HepG2 (cell line): ENCODE results near the gene UNC5A. TPM values are rescaled to one million over a fixed set of nuclear protein-coding genes. Genes with fewer than 3 reads are reported as not detected.

ENCODE experiments used
- ATAC-seq: fragments of 200-7000 bp; cut with Tn5 transposase; 3 replicates; pipeline ENCODE4 v1.9.1; 2020; ENCODE audit warnings: mild to moderate bottlenecking, moderate library complexity
- BruUV-seq: library from RNA; stranded (reverse); fragments of 400-500 nt; replicated peaks from 2 replicates; lab custom pipeline; 2021; lab: Mats Ljungman, UMichigan
- CTCF ChIA-PET: fragments of 300-600 bp; formaldehyde crosslinking; extraction: SDS; loops from one replicate; lab custom pipeline; 2021; ENCODE audit warnings: low total read pairs, inconsistent platforms, low intra/inter-chr PET ratio; lab: Yijun Ruan, JAX
- POLR2A ChIA-PET: fragments of 350-600 bp; sonication (Branson Sonifier 250); formaldehyde crosslinking; loops from one replicate; lab custom pipeline; 2020; ENCODE audit warnings: antibody characterized with exemption, inconsistent platforms; lab: Yijun Ruan, JAX
- DNase-seq: peaks from one replicate; pipeline ENCODE4 v3.0.0-alpha.2; 2015; ENCODE audit warnings: low spot score
- FAIRE-seq: peaks from 3 replicates; lab custom pipeline; 2011; peaks lifted over from hg19 to GRCh38; lab: Jason Lieb, UNC
- H2AFZ ChIP-seq: one replicate; pipeline ENCODE4 v1.6.1; 2011; ENCODE audit warnings: low read length, inconsistent platforms
- H3K27ac ChIP-seq: fragments of 300-600 bp; 3 replicates; pipeline ENCODE4 v1.8.0; 2011; ENCODE audit warnings: mixed run types, mild to moderate bottlenecking, mixed read lengths, low read length, inconsistent platforms; ENCODE audit not compliant: insufficient read depth; ENCODE audit errors: extremely low read length
- H3K27me3 ChIP-seq, 2 experiments: fragments of 200-600 bp in 1 of 2; 2 replicates in 1 of 2; 3 replicates in 1 of 2; pipeline versions ENCODE4 v1.6.0 to v1.8.0; 2011; ENCODE audit warnings: low read length in 2 of 2, mild to moderate bottlenecking in 2 of 2, moderate library complexity in 2 of 2, inconsistent platforms in 1 of 2; ENCODE audit not compliant: insufficient read depth in 2 of 2, control insufficient read depth in 1 of 2
- H3K36me3 ChIP-seq, 2 experiments: fragments of 200-600 bp in 1 of 2; replicated peaks in 1 of 2; 2 replicates in 1 of 2; 3 replicates in 1 of 2; pipeline versions ENCODE4 v1.5.1 to v1.8.0; 2011; ENCODE audit warnings: low read length in 2 of 2, inconsistent platforms in 1 of 2; ENCODE audit not compliant: insufficient read depth in 2 of 2, control insufficient read depth in 1 of 2
- H3K4me1 ChIP-seq: 2 replicates; pipeline ENCODE4 v1.5.1; 2012; ENCODE audit warnings: low read length, inconsistent platforms; ENCODE audit not compliant: insufficient read depth
- H3K4me2 ChIP-seq: 2 replicates; pipeline ENCODE4 v1.6.0; 2011; ENCODE audit warnings: low read depth, low read length, inconsistent platforms
- H3K4me3 ChIP-seq, 3 experiments: fragments of 200-600 bp in 1 of 3; sonication (generic), shearing (Covaris generic) in 1 of 3; replicated peaks in 1 of 3; 2 replicates each; pipeline ENCODE4 v1.5.1; 2011 to 2016; ENCODE audit warnings: low read length in 3 of 3, inconsistent platforms in 2 of 3, low read depth in 2 of 3, mild to moderate bottlenecking in 2 of 3, control low read depth in 1 of 3, mixed read lengths in 1 of 3; ENCODE audit not compliant: insufficient read depth in 1 of 3
- H3K79me2 ChIP-seq: one replicate; pipeline ENCODE4 v1.6.1; 2011; ENCODE audit warnings: low read length, inconsistent platforms; ENCODE audit not compliant: insufficient read depth
- H3K9ac ChIP-seq: 2 replicates; pipeline ENCODE4 v1.6.0; 2011; ENCODE audit warnings: mild to moderate bottlenecking, low read depth, low read length, inconsistent platforms; ENCODE audit not compliant: insufficient read depth
- H3K9me3 ChIP-seq: 2 replicates; pipeline ENCODE4 v1.5.1; 2012; ENCODE audit warnings: mild to moderate bottlenecking, low read length
- H4K20me1 ChIP-seq: 2 replicates; pipeline ENCODE4 v1.6.0; 2011; ENCODE audit warnings: inconsistent platforms, mild to moderate bottlenecking, low read length, moderate library complexity; ENCODE audit not compliant: insufficient read depth
- ATF5 ChIP-seq: sonication (generic); formaldehyde crosslinking; IDR thresholded peaks from 2 replicates; pipeline ENCODE4 v1.4.0; 2020; ENCODE audit warnings: mild to moderate bottlenecking, low read depth, missing genetic modification reagents
- CREM ChIP-seq, 2 experiments: sonication (generic) in 1 of 2; formaldehyde crosslinking in 1 of 2; IDR thresholded peaks; 2 replicates each; pipeline versions ENCODE4 v1.4.0 to v1.6.1; 2016 to 2020; ENCODE audit warnings: antibody characterized with exemption in 1 of 2, mild to moderate bottlenecking in 1 of 2, missing genetic modification reagents in 1 of 2
- DNMT1 ChIP-seq: sonication (generic); formaldehyde crosslinking; IDR thresholded peaks from 2 replicates; pipeline ENCODE4 v1.5.1; 2020; ENCODE audit warnings: mild to moderate bottlenecking, missing genetic modification reagents
- GATAD1 ChIP-seq: IDR thresholded peaks from 2 replicates; pipeline ENCODE4 v1.6.1; 2016; ENCODE audit warnings: missing genetic modification reagents, missing compliant biosample characterization
- MTA3 ChIP-seq: sonication (generic); formaldehyde crosslinking; IDR thresholded peaks from 2 replicates; pipeline ENCODE4 v1.4.0; 2020; ENCODE audit warnings: missing genetic modification reagents
- NONO ChIP-seq, 2 experiments: fragments of 450-650 bp in 1 of 2; sonication (generic) in 1 of 2; formaldehyde crosslinking in 1 of 2; IDR thresholded peaks in 1 of 2; conservative IDR thresholded peaks in 1 of 2; 2 replicates each; pipeline versions ENCODE4 v1.6.1 to v1.8.0; 2017 to 2022; ENCODE audit warnings: mild to moderate bottlenecking in 1 of 2, missing genetic modification reagents in 1 of 2, moderate library complexity in 1 of 2
- PPARG ChIP-seq: conservative IDR thresholded peaks from 2 replicates; pipeline ENCODE4 v1.6.1; 2016; ENCODE audit warnings: missing biosample characterization, missing genetic modification reagents
- RBM39 ChIP-seq: fragments of 200-400 bp; formaldehyde crosslinking; IDR thresholded peaks from one replicate; pipeline ENCODE4 v1.6.1; 2018; ENCODE audit warnings: antibody characterized with exemption, mild to moderate bottlenecking, low read depth, low read length; ENCODE audit not compliant: poor library complexity, severe bottlenecking
- SALL2 ChIP-seq: sonication (generic); formaldehyde crosslinking; IDR thresholded peaks from 2 replicates; pipeline ENCODE4 v1.8.1; 2023; ENCODE audit warnings: mild to moderate bottlenecking, missing genetic modification reagents, inconsistent platforms
- SP140L ChIP-seq: sonication (generic); formaldehyde crosslinking; IDR thresholded peaks from 2 replicates; pipeline ENCODE4 v1.4.0; 2020; ENCODE audit warnings: missing genetic modification reagents, borderline replicate concordance
- TCF7 ChIP-seq: sonication (generic); IDR thresholded peaks from 2 replicates; pipeline ENCODE4 v1.6.1; 2016; ENCODE audit warnings: antibody characterized with exemption, low read depth
- ZFP37 ChIP-seq: sonication (generic); formaldehyde crosslinking; IDR thresholded peaks from 2 replicates; pipeline ENCODE4 v1.4.0; 2020; ENCODE audit warnings: missing genetic modification reagents, borderline replicate concordance
- ZIK1 ChIP-seq: sonication (generic); formaldehyde crosslinking; IDR thresholded peaks from 2 replicates; pipeline ENCODE4 v1.5.0; 2020; ENCODE audit warnings: mild to moderate bottlenecking, low read depth, missing genetic modification reagents, borderline replicate concordance
- WGBS: methylation state at CpG from one replicate; pipeline ENCODE4 v1.1.6; 2017; ENCODE audit warnings: low lambda C conversion rate; 5-methylcytosine and 5-hydroxymethylcytosine counted together
- in situ Hi-C: cut with HindIII; loops from 2 replicates; pipeline ENCODE4 v1.10.0; 2017; ENCODE audit warnings: low pct_unique_long_range_greater_than_20kb; ENCODE audit not compliant: extremely low pct_ligation_motif_present
- intact Hi-C: fragments of 100-400 bp; cut with micrococcal nuclease; formaldehyde crosslinking; loops from one replicate; pipeline ENCODE4 v1.10.0; 2022; ENCODE audit not compliant: unreplicated experiment
- polyA plus RNA-seq, 8 experiments: library from polyadenylated mRNA; depleted of rRNA in 3 of 8; stranded (reverse) in 7 of 8; unstranded in 1 of 8; fragments of >200 nt; fragmentation: Illumina TruSeq in 4 of 8; extraction: Trizol in 4 of 8; gene quantifications; 2 replicates each; pipeline versions ENCODE4 v1.2.1 to v1.2.3, GENCODE V29; 2011 to 2016; ENCODE audit warnings: low read depth in 4 of 8, missing spikeins in 1 of 8, mixed read lengths in 1 of 8; ENCODE audit not compliant: insufficient read depth in 1 of 8
- total RNA-seq, 5 experiments: library from RNA; depleted of rRNA; stranded (reverse); fragments of >200 nt; fragmentation: Illumina TruSeq; extraction: Trizol; gene quantifications; 2 replicates each; pipeline ENCODE4 v1.2.3, GENCODE V29; 2016; ENCODE audit warnings: low read depth in 1 of 5
- TF ChIP-seq, protein P1 (sequence below): sonication (generic); formaldehyde crosslinking; conservative IDR thresholded peaks from 2 replicates; pipeline ENCODE4 v1.8.0; 2022; ENCODE audit warnings: mild to moderate bottlenecking, moderate library complexity, missing genetic modification reagents
- TF ChIP-seq, protein P2 (sequence below): IDR thresholded peaks from 2 replicates; pipeline ENCODE4 v1.6.1; 2012; ENCODE audit warnings: low read depth, low read length, improper control_type of control experiment
- TF ChIP-seq, protein P3 (sequence below): sonication (generic); formaldehyde crosslinking; IDR thresholded peaks from 2 replicates; pipeline ENCODE4 v1.9.0; 2022; ENCODE audit warnings: low read depth, missing genetic modification reagents

Gene UNC5A
- total and polyA plus RNA-seq, 2 of the 13 experiments (the other 11 are each of a cell fraction or from before 2014, with no cell fraction given) = not detected

DNA sequence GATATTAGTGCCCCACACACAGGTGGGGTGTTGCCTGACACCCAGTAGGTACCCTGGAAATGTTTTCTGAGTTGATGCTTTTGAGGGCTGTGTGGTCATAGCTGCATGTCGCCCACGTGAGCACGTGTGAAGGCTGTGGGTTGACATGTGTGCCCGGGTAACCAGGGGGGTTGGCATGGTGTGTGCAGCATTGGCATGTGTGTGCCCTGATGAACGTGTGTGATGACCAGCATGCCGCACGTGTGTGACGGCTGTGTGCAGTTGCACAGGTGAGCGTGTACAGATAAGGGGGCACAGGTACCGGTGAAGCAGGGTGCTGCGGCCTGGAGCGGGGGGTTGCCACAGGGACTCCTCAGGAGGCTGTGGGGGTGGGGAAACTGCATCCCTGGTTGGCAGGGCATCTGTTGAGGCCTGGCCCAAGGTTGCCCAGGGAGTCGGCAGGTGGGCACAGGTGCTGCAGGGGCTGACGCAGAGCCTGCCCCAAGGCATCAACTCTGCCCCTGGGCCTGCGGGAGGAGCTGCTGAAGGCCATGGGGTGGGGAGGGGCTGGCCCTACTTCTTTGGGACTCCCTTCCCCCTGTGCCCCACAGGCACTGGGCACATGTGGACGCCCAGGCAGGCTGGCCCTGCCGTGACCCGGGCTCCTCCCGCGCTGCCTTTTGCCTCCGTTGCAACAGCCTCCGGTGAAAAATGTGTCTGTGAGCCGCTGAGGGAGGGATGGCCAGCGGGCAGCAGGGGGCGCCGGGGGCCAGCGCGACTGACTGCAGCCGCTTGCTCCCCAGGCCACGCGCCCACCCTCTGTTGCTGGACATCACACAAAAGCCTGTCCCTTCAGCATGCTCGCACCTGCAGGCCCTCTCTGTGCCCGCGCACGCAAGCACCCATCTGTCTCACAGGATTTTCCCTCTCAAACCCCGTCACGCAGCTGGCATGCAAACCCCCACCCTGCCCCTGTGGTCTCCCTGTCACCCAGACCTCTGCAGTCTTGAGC lies 2.2 kb downstream of the UNC5A start:
- Histone ChIP-seq H4K20me1 (peaks cover 14% of the 10 kb centered on the region; the same call in 1 of the 2 replicates), H3K9ac (no peak overlapping the region), H3K36me3 (no peaks in the 10 kb centered on the region), H3K27me3 (peaks cover 17 to 80% of the 10 kb centered on the region in 2 experiments), H3K79me2 (no peaks in the 10 kb centered on the region), H3K4me3 (no peak overlapping the region), H2AFZ (no peak overlapping the region), H3K9me3 (no peaks in the 10 kb centered on the region), H3K4me2 (no peak overlapping the region), H3K4me1 (peaks cover 11% of the 10 kb centered on the region), H3K27ac (no peak overlapping the region)
- intact Hi-C loops = loop anchor here (2.0 to 5.0 kb wide), 2 partner anchors 146 to 155 kb away; no protein-coding TSS in a partner anchor
- no TSS peak for BruUV-seq
- DNase-seq (peak; percentile 39), FAIRE-seq (no peak), ATAC-seq (peak; percentile 76)
- in situ Hi-C loops = no loop called here
- WGBS = 13% methylated on average over 8 of the region's 37 CpGs
- ChIA-PET CTCF (interaction anchor here (1.2 kb wide), 1 partner anchor 147 kb away, joined by 4 read pairs; no protein-coding TSS in a partner anchor), POLR2A (no interaction called here)
- TF ChIP-seq PPARG (CRISPR knock-in tag) (no peak), GATAD1 (no peak), MTA3 (CRISPR knock-in tag) (no peak), RBM39 (no peak), DNMT1 (CRISPR knock-in tag) (no peak), ATF5 (CRISPR knock-in tag) (no peak), CREM (IDR thresholded peaks at IDR 0.05) (no peak), CREM (CRISPR knock-in tag; IDR thresholded peaks at IDR 0.05) (no peak), SALL2 (CRISPR knock-in tag) (peak; percentile 50; the same call in 1 of the 2 replicates), ZIK1 (CRISPR knock-in tag) (no peak), SP140L (CRISPR knock-in tag) (no peak), TCF7 (no peak), NONO (IDR thresholded peaks at IDR 0.05) (no peak), NONO (CRISPR knock-in tag; conservative IDR thresholded peaks at IDR 0.05) (no peak), ZFP37 (CRISPR knock-in tag) (no peak)
- TF ChIP-seq, protein P1, sequence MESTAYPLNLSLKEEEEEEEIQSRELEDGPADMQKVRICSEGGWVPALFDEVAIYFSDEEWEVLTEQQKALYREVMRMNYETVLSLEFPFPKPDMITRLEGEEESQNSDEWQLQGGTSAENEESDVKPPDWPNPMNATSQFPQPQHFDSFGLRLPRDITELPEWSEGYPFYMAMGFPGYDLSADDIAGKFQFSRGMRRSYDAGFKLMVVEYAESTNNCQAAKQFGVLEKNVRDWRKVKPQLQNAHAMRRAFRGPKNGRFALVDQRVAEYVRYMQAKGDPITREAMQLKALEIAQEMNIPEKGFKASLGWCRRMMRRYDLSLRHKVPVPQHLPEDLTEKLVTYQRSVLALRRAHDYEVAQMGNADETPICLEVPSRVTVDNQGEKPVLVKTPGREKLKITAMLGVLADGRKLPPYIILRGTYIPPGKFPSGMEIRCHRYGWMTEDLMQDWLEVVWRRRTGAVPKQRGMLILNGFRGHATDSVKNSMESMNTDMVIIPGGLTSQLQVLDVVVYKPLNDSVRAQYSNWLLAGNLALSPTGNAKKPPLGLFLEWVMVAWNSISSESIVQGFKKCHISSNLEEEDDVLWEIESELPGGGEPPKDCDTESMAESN (CRISPR knock-in tag) = 0 out of 2 replicates have a peak, but pooled peaks have one; percentile 30
- TF ChIP-seq, protein P2, sequence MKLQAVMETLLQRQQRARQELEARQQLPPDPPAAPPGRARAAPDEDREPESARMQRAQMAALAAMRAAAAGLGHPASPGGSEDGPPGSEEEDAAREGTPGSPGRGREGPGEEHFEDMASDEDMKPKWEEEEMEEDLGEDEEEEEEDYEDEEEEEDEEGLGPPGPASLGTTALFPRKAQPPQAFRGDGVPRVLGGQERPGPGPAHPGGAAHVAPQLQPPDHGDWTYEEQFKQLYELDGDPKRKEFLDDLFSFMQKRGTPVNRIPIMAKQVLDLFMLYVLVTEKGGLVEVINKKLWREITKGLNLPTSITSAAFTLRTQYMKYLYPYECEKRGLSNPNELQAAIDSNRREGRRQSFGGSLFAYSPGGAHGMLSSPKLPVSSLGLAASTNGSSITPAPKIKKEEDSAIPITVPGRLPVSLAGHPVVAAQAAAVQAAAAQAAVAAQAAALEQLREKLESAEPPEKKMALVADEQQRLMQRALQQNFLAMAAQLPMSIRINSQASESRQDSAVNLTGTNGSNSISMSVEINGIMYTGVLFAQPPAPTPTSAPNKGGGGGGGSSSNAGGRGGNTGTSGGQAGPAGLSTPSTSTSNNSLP = no peak
- TF ChIP-seq, protein P3, sequence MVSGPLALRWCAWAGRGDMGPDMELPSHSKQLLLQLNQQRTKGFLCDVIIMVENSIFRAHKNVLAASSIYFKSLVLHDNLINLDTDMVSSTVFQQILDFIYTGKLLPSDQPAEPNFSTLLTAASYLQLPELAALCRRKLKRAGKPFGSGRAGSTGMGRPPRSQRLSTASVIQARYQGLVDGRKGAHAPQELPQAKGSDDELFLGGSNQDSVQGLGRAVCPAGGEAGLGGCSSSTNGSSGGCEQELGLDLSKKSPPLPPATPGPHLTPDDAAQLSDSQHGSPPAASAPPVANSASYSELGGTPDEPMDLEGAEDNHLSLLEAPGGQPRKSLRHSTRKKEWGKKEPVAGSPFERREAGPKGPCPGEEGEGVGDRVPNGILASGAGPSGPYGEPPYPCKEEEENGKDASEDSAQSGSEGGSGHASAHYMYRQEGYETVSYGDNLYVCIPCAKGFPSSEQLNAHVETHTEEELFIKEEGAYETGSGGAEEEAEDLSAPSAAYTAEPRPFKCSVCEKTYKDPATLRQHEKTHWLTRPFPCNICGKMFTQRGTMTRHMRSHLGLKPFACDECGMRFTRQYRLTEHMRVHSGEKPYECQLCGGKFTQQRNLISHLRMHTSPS (CRISPR knock-in tag) = no peak
